Left ventricle myocardium superior (tissue), 1 donor: ENCODE results near the gene EARS2. TPM values are rescaled to one million over a fixed set of nuclear protein-coding genes. Genes with fewer than 3 reads are reported as not detected.
A peak's percentile ranks its signal among the peaks of the same experiment; 100 is the strongest.
"Not testable (repeated sequence)": the region's sequence is repeated elsewhere in the genome, so short reads cannot be mapped to it uniquely, and the experiment has no call there.

Experiments used
- ATAC-seq: fragments of 200-7000 bp; cut with Tn5 transposase; one replicate; pipeline ENCODE4 v1.9.1; 2020; ENCODE audit warnings: mild to moderate bottlenecking, moderate library complexity
- DNase-seq: peaks from one replicate; pipeline ENCODE4 v3.0.0-alpha.2; 2020
- intact Hi-C: fragments of 100-400 bp; cut with micrococcal nuclease; formaldehyde crosslinking; loops from one replicate; pipeline ENCODE4 v1.11.0; 2022
- total RNA-seq: library from RNA; stranded (reverse); fragmentation: NEBNext Ultra II Directional; extraction: Animal tissue kit (Norgen Biotek cat#: 25700); gene quantifications from one replicate; pipeline ENCODE4 v1.2.1, GENCODE V29; 2021
- donor health status: DM: no; HTN: yes; CAD: no; lungs with severe emphysema.

Gene EARS2
- total RNA-seq, 1 donor from 2014 or later = 22.0 TPM

DNA sequence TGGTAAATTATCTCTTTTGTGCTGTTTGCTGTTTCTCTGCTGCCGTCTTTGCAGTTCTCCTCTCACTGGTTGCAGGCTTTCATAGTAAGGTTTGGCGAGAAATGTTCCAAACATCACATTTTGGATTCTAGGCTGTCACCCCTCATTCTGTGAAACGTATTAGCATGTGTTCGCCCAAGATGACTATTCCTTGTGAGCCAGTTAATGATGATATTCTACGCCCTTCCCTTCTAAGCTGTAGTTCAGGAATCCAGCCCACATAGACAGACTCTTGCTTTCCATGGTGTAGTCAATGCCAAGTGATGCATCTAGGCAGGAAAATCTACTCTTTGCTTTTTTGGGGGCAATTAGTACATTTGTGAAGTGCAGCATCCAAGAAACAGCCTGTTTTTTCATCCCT is 14.7 kb upstream of the EARS2 start:
- ATAC-seq (no peak), DNase-seq (no peak)
- intact Hi-C loops = no loop called here

DNA sequence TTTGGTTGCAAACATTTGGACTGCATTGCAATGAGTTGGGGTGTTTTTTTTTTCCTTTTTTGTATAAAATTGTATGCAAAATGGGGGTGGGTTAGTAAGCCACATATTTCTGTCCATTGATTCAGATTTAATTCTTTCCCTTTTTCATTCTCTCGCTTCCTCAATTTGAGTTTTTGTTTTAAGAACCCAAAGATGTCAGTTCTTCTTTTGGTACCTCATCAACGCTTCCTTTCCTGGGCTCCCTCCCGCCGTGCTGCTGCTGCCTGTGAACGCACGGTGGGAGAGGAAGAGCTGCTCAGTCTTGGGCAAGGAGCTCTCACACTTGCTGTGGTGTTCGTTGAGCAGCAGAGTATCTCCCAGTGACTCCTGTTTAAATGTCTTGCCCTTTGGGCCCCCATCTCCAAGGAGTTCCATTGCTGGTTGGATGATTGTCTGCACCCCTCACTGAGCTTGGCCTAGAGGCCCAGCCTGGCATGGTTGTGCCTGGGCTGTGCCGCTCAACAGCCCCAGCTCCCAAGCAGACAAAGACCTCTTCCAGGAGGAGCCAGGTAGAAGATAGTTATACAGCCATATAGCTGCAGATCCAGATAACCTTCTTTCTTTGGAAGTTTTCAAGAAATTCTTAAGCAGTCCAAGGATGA is 14.0 kb upstream of the EARS2 start:
- intact Hi-C loops = no loop called here
- ATAC-seq (peak; percentile 20), DNase-seq (no peak)

DNA sequence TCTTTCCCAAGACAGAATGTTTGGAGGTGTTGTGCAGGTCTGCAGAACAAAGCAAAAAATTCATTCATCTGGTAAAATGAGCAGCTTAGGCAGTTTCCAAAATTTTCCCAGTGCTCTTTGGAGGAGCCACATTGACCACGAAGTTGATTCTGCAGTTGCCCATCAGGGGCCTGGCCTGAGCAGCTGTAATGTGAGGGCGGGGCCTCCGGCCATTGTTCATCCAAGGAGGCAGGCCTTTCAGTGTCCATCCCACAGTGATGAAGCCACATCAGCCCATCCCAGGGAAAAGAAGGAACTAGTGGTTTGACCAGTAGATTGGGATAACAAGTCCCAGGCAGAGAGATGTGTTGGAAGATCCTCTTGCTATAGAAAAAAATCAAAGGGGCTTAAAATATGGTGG is 10.5 kb upstream of the EARS2 start:
- intact Hi-C loops = no loop called here
- ATAC-seq (no peak), DNase-seq (no peak)

DNA sequence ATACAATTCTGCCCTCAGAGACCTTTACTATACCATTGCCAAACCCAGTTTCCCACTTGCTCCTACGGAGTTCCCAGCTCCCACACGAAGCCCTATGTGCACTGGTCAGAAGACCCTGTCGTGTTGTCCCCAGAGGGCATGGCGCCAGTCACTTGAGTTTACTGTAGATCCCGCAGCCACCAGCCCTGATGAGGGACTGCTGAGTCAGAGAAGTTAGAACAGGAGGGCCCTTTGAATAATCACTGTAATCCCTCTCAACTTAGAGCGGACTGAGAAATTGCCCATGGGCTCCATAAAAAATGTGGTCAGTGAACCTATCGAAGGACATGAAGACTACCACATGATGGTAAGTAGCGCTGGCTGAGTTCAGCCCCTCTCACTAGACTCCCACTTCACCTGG is 9.6 kb upstream of the EARS2 start:
- intact Hi-C loops = no loop called here
- ATAC-seq (no peak), DNase-seq (no peak)

- DNase-seq = peak; percentile 80
- intact Hi-C loops = no loop called here
- ATAC-seq = peak; percentile 92
These were observed 7.6 kb upstream of the EARS2 start for GRCh38 chr16:23564575-23565363.

DNA sequence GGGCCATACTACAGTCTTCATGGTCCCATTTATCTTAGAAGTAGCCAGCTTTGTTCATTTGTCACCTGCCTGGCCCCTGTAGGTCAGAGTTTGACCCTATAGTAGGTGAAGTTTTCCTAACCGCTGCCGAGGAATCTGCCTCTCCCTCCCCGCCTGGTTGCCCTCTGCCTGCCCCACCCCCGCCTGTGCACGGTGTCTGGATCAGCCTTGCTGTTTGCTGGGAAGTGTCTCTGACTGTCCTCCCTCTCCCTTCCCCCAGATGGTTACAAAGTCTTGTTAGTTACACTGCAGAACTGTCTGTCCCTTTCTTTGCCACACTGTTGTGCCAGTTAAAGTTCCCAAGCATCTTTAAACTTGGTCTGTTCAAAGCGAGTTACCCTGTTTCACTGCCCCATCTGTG is 6.0 kb upstream of the EARS2 start:
- DNase-seq (no peak), ATAC-seq (no peak)
- intact Hi-C loops = no loop called here

- intact Hi-C loops = no loop called here
- DNase-seq (no peak), ATAC-seq (no peak)
These were observed 5.4 kb upstream of the EARS2 start for GRCh38 chr16:23562505-23562904.

DNA sequence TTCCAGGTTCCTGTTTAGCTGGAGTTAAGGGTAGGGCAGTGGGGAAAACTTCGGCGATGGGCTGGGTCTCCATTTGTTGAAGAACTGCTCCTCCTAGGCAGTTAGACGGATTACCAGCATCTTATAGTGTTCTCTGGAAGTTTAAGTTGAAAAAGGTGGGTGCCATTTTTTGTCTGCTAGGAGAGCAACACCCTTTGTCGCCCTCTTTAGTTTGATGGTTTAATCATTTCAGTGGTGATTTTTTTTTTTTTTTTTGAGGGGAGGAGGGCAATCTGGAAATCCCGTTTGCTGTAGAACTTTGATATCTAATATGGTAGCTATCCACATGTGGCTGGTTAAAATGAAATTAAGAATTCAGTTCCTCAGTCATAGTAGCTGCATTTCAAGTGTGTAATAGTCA is 4.4 kb upstream of the EARS2 start:
- DNase-seq = no peak
- intact Hi-C loops = no loop called here
- no peak for ATAC-seq

DNA sequence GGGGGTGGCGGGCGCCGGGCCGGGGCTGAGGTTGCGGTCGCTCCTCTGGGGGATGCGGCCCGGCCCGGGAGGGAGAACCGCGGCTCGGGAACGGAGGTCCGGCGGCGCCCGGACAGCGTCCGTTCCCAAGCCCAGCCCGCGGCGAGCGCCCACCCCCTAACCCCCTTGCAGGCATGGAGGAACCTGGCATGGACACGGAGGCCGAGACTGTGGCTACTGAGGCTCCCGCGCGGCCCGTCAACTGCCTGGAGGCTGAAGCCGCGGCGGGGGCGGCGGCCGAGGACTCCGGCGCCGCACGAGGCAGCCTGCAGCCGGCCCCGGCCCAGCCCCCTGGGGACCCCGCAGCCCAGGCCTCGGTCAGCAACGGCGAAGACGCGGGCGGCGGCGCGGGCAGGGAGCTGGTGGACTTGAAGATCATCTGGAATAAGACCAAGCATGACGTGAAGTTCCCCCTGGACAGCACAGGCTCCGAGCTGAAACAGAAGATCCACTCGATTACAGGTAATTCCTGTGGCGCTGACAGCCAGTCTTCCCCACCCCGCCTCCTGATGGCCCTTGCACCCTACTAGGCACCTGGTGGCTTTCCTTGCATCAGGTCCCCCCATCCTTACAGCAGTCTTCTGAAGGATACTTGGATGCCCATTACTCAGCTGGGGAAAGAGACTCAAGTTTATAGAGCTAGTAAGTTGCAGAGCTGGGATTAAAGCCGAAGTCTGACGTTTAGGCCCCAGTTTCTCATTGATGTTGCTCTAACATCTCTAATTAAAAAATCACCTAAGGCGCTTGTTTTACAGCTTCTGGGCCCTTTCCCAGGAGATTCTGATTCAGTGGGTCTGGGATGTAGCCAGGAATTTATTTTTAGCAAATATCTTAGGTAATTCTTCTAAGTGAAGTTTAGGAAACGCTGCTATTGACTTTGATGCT is 891 bp upstream of the EARS2 start:
- DNase-seq (no peak), ATAC-seq (peak; percentile 23)
- intact Hi-C loops = no loop called here

GRCh38 chr16:23554536-23554935 is 2.6 kb downstream of the EARS2 start:
- intact Hi-C loops = no loop called here
- DNase-seq (no peak), ATAC-seq (no peak)

DNA sequence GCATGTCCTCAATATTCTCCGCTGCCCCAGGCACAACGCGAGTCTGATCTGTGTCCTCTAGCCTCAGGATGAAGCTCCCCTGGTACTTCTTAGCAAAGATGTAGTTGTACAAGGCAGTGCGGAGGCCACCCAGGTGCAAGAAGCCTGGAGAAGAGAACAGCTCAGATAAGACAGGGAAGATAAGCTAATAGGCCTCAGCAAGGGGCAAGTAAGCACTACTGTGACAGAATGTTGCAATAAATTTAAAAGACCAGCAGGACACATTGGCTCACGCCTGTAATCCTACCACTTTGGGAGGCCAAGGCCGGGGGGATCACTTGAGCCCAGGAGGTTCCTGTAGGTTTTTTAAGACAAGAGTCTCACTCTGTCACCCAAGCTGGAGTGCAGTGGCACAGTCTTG is 5.0 kb downstream of the EARS2 start:
- intact Hi-C loops = no loop called here
- ATAC-seq (no peak), DNase-seq (no peak)

DNA sequence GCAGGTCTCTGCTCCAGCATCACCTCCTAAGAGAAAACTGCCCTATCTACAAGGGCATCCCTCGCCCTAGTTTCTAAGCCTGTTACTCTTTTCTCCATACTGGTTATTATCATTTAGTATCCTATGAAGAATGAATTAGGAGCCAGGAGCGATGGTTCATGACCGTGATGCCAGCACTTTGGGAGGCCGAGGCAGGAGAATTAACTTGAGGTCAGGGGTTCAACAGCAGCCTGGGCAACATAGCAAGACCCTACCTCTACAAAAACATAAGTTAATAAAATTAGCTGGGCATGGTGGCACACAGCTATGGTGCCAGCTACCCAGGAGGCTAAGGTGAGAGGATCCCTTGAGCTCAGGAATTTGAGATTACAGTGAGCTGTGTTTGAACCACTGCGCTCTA is 7.2 kb downstream of the EARS2 start:
- ATAC-seq (no peak), DNase-seq (no peak)
- intact Hi-C loops = no loop called here

- intact Hi-C loops = no loop called here
- DNase-seq = no peak
- no peak for ATAC-seq
These were observed 12.7 kb downstream of the EARS2 start for GRCh38 chr16:23544436-23544835.

GRCh38 chr16:23540817-23541178 is 16.4 kb downstream of the EARS2 start:
- ATAC-seq, DNase-seq, intact Hi-C loops: not testable (repeated sequence)

DNA sequence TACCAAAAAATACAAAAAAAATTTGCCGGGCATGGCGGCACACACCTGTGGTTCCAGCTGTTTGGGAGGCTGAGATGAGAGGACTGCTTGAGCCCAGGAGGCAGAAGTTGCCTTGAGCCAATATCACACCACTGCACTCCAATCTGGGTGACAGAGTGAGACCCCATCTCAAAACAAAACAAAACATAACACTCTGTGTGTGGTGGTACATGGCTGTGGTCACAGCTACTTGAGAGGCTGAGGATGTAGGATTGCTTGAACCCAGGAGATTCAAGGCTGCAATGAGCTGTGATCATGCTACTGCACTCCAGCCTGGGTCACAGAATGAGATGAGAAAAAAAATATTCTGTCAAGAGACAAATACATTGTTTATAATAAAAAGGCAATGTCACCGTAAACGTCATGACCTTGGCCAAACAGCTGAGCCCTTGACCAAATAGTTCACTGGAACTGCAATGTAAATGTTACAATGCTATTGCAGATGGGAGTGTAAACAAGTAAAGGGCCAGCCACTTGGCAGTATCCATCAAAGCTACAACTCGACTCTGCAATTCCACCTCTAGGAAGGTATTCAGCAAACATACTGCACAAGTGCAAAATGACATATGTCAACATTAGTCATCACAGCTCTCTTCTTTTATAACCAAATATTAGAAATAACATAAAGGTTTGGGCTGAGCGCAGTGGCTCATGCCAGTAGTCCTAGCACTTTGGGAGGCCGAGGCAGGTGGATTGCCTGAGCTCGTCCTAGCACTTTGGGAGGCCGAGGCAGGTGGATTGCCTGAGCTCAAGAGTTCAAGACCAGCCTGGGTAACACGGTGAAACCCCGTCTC is 16.9 kb downstream of the EARS2 start:
- ATAC-seq = no peak
- intact Hi-C loops = no loop called here
- DNase-seq = no peak

- intact Hi-C loops = no loop called here
- DNase-seq (no peak), ATAC-seq (no peak)
These were observed 18.3 kb downstream of the EARS2 start for GRCh38 chr16:23538919-23539278.

DNA sequence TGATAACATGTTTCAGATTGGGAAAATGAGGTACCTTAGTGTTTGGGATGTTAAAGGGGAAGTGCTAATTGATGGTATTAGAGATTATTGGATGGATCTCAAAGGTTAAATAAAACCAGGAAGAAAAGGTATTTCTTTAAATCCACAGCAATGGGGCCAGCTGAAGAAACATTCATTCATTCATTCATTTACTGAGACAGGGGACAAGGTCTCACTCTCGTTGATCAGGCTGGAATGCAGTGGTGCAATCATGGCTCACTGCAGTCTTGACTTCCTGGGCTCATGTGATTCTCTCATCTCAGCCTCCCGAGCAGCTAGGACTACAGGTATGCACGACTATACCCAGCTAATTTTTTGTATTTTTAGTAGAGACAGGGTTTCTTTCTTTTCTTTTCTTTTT is 19.8 kb downstream of the EARS2 start:
- DNase-seq (no peak), ATAC-seq (no peak)
- intact Hi-C loops = no loop called here

GRCh38 chr16:23535901-23536300 is 21.2 kb downstream of the EARS2 start:
- intact Hi-C loops = no loop called here
- no peak for ATAC-seq
- no peak for DNase-seq
